K562 (cell line): Measurements from ENCODE around the gene PACRG. TPM values are rescaled to one million over a fixed set of nuclear protein-coding genes. Genes with fewer than 3 reads are reported as not detected.

Experiments
- ATAC-seq: fragments of 200-7000 bp; cut with Tn5 transposase; 3 replicates; pipeline ENCODE4 v1.9.1; 2020; ENCODE audit warnings: moderate library complexity
- BruUV-seq: library from RNA; stranded (reverse); fragments of 400-500 nt; replicated peaks from 2 replicates; lab custom pipeline; 2021; lab: Mats Ljungman, UMichigan
- CTCF ChIA-PET: fragments of 300-600 bp; formaldehyde crosslinking; extraction: SDS; loops from one replicate; lab custom pipeline; 2021; ENCODE audit warnings: low intra/inter-chr PET ratio; lab: Yijun Ruan, JAX
- POLR2A ChIA-PET: fragments of 300-600, 350-650 bp; sonication (Branson Sonifier 250); formaldehyde crosslinking; extraction: SDS; loops from one replicate; lab custom pipeline; 2021; ENCODE audit warnings: antibody characterized with exemption, inconsistent platforms; lab: Yijun Ruan, JAX
- DNase-seq, 4 experiments: peaks; one replicate each; pipeline versions ENCODE4 v3.0.0 to v3.0.0-alpha.2; 2011 to 2018; ENCODE audit warnings: low spot score in 3 of 4, mixed read lengths in 3 of 4; ENCODE audit errors: extremely low read depth in 1 of 4
- FAIRE-seq: peaks from 2 replicates; lab custom pipeline; 2011; peaks lifted over from hg19 to GRCh38; lab: Jason Lieb, UNC
- H2AFZ ChIP-seq: 2 replicates; pipeline ENCODE4 v1.6.0; 2011; ENCODE audit warnings: low read depth, low read length, control low read depth, inconsistent platforms
- H3K27ac ChIP-seq: fragments of 200-600 bp; 3 replicates; pipeline ENCODE4 v1.8.0; 2011; ENCODE audit warnings: low read depth, mild to moderate bottlenecking, control low read depth, inconsistent platforms, low read length, moderate library complexity, mixed read lengths; ENCODE audit errors: extremely low read depth
- H3K27me3 ChIP-seq, 2 experiments: fragments of 300-600 bp in 1 of 2; 2 replicates in 1 of 2; 3 replicates in 1 of 2; pipeline versions ENCODE4 v1.6.0 to v1.8.0; 2011; ENCODE audit warnings: inconsistent platforms in 2 of 2, low read length in 2 of 2, mild to moderate bottlenecking in 1 of 2, mixed read lengths in 1 of 2, moderate library complexity in 1 of 2; ENCODE audit not compliant: control insufficient read depth in 2 of 2, insufficient read depth in 2 of 2
- H3K36me3 ChIP-seq: fragments of 300-600 bp; 3 replicates; pipeline ENCODE4 v1.8.0; 2011; ENCODE audit warnings: mild to moderate bottlenecking, low read length, inconsistent platforms; ENCODE audit not compliant: control insufficient read depth, insufficient read depth
- H3K4me1 ChIP-seq, 2 experiments: fragments of 200-600 bp in 1 of 2; replicated peaks in 1 of 2; 2 replicates in 1 of 2; 3 replicates in 1 of 2; pipeline versions ENCODE4 v1.5.1 to v1.8.0; 2011; ENCODE audit warnings: inconsistent platforms in 2 of 2, low read length in 2 of 2, mild to moderate bottlenecking in 1 of 2, mixed read lengths in 1 of 2, moderate library complexity in 1 of 2; ENCODE audit not compliant: control insufficient read depth in 2 of 2, insufficient read depth in 2 of 2
- H3K4me2 ChIP-seq: 2 replicates; pipeline ENCODE4 v1.6.1; 2011; ENCODE audit warnings: low read length, control low read depth, inconsistent platforms, mixed read lengths; ENCODE audit not compliant: insufficient read depth
- H3K4me3 ChIP-seq: fragments of 200-600 bp; sonication (generic), shearing (Covaris generic); 2 replicates; pipeline ENCODE4 v1.5.1; 2016; ENCODE audit warnings: control low read depth, inconsistent platforms
- H3K79me2 ChIP-seq: fragments of 200-600 bp; 3 replicates; pipeline ENCODE4 v1.8.0; 2011; ENCODE audit warnings: low read length, inconsistent platforms; ENCODE audit not compliant: control insufficient read depth, insufficient read depth
- H3K9ac ChIP-seq, 2 experiments: 2 replicates each; pipeline versions ENCODE4 v1.6.0 to v1.6.1; 2011; ENCODE audit warnings: low read depth in 2 of 2, low read length in 2 of 2, control low read depth in 1 of 2, inconsistent platforms in 1 of 2, mild to moderate bottlenecking in 1 of 2, mixed read lengths in 1 of 2; ENCODE audit not compliant: insufficient read depth in 1 of 2
- H3K9me1 ChIP-seq: one replicate; pipeline ENCODE4 v1.6.0; 2011; ENCODE audit warnings: inconsistent platforms, mild to moderate bottlenecking, low read length, moderate library complexity; ENCODE audit not compliant: control insufficient read depth, insufficient read depth
- H3K9me3 ChIP-seq: replicated peaks from 2 replicates; pipeline ENCODE4 v1.5.1; 2011; ENCODE audit warnings: low read depth, low read length, inconsistent platforms; ENCODE audit not compliant: control insufficient read depth, insufficient read depth
- H4K20me1 ChIP-seq: replicated peaks from 2 replicates; pipeline ENCODE4 v1.6.1; 2011; ENCODE audit warnings: low read length, inconsistent platforms, mixed read lengths; ENCODE audit not compliant: control insufficient read depth, insufficient read depth
- CBX2 ChIP-seq: fragments of 200-600 bp; sonication (generic); IDR thresholded peaks from one replicate; pipeline ENCODE4 v1.6.1; 2012; ENCODE audit warnings: mild to moderate bottlenecking, low read length, inconsistent platforms; ENCODE audit not compliant: insufficient read depth, poor library complexity, severe bottlenecking
- CCAR2 ChIP-seq: fragments of 200-400 bp; formaldehyde crosslinking; IDR thresholded peaks from 2 replicates; pipeline ENCODE4 v1.6.1; 2017; ENCODE audit warnings: mild to moderate bottlenecking, low read depth, low read length
- GTF2A2 ChIP-seq: IDR thresholded peaks from 2 replicates; pipeline ENCODE4 v1.6.1; 2016; ENCODE audit warnings: mild to moderate bottlenecking, missing genetic modification characterization, missing compliant biosample characterization
- HEY1 ChIP-seq: fragments of 250-450 bp; sonication (Bioruptor Pico); IDR thresholded peaks from 2 replicates; pipeline ENCODE4 v1.5.0; 2020; ENCODE audit warnings: mild to moderate bottlenecking, moderate library complexity, borderline replicate concordance
- MEF2D ChIP-seq: conservative IDR thresholded peaks from 2 replicates; pipeline ENCODE4 v1.6.1; 2016; ENCODE audit warnings: low read depth, missing genetic modification characterization, missing compliant biosample characterization
- MEIS2 ChIP-seq: fragments of 450-650 bp; IDR thresholded peaks from 2 replicates; pipeline ENCODE4 v1.6.1; 2014; ENCODE audit warnings: mild to moderate bottlenecking; ENCODE audit not compliant: partially characterized antibody
- PHB ChIP-seq: fragments of 250-450 bp; sonication (Bioruptor Pico); IDR thresholded peaks from 2 replicates; pipeline ENCODE4 v1.5.0; 2021
- SIRT6 ChIP-seq: IDR thresholded peaks from one replicate; pipeline ENCODE4 v1.6.1; 2012; ENCODE audit warnings: low read depth, mild to moderate bottlenecking, control low read depth, inconsistent platforms, low read length, moderate library complexity
- SMAD1 ChIP-seq: fragments of 150-350 bp; IDR thresholded peaks from 2 replicates; pipeline ENCODE4 v1.6.1; 2014; ENCODE audit warnings: low read length, low read depth; ENCODE audit not compliant: partially characterized antibody
- SMAD4 ChIP-seq: fragments of 250-450 bp; sonication (Bioruptor Pico); conservative IDR thresholded peaks from 2 replicates; pipeline ENCODE4 v1.8.0; 2021; ENCODE audit warnings: inconsistent platforms, mild to moderate bottlenecking, moderate library complexity
- SNAPC5 ChIP-seq: fragments of 250-450 bp; sonication (Bioruptor Pico); IDR thresholded peaks from 2 replicates; pipeline ENCODE4 v1.8.0; 2021; ENCODE audit warnings: moderate library complexity, mild to moderate bottlenecking, inconsistent platforms
- STAG1 ChIP-seq: sonication (generic); formaldehyde crosslinking; IDR thresholded peaks from 2 replicates; pipeline ENCODE4 v1.5.0; 2020; ENCODE audit warnings: missing genetic modification reagents, borderline replicate concordance
- TAF15 ChIP-seq: fragments of 200-400 bp; formaldehyde crosslinking; IDR thresholded peaks from 2 replicates; pipeline ENCODE4 v1.6.1; 2017; ENCODE audit warnings: mild to moderate bottlenecking, low read depth, low read length, moderate library complexity
- ZHX1 ChIP-seq: fragments of 150-350 bp; conservative IDR thresholded peaks from 2 replicates; pipeline ENCODE4 v1.6.1; 2014; ENCODE audit warnings: low read length
- ZNF436 ChIP-seq: fragments of 250-450, 450-650 bp; sonication (Bioruptor Pico); formaldehyde crosslinking; IDR thresholded peaks from 2 replicates; pipeline ENCODE4 v1.7.0; 2020; ENCODE audit warnings: mild to moderate bottlenecking
- ZNF57 ChIP-seq: fragments of 450-650 bp; formaldehyde crosslinking; IDR thresholded peaks from 2 replicates; pipeline ENCODE4 v1.4.0; 2020; ENCODE audit warnings: mild to moderate bottlenecking, moderate library complexity
- ZNF699 ChIP-seq: fragments of 250-450 bp; sonication (Bioruptor Pico); IDR thresholded peaks from 2 replicates; pipeline ENCODE4 v1.8.0; 2021; ENCODE audit warnings: mild to moderate bottlenecking, moderate library complexity; ENCODE audit not compliant: insufficient replicate concordance
- WGBS: fragments of 100-300 bp; shearing (Covaris generic); methylation state at CpG from one replicate; pipeline ENCODE4 v1.1.6; 2016; ENCODE audit warnings: low coverage, mixed read lengths; ENCODE audit not compliant: insufficient coverage; ENCODE audit errors: missing lambda C conversion rate; 5-methylcytosine and 5-hydroxymethylcytosine counted together
- in situ Hi-C: fragments of 300-500 bp; cut with MboI; formaldehyde crosslinking; loops from 4 replicates; pipeline ENCODE4 v1.15.0; 2018; ENCODE audit warnings: inconsistent platforms, mixed read lengths
- intact Hi-C: fragments of 100-400 bp; cut with micrococcal nuclease; formaldehyde crosslinking; loops from 2 replicates; pipeline ENCODE4 v1.14.2; 2022
- polyA plus RNA-seq, 8 experiments: library from polyadenylated mRNA; depleted of rRNA in 4 of 8; stranded (reverse) in 5 of 8; unstranded in 3 of 8; fragments of >200 nt; fragmentation: Nextera tagmentation in 2 of 8; fragmentation: Illumina TruSeq in 1 of 8; extraction: Ambion mirVana in 2 of 8; extraction: Trizol in 1 of 8; gene quantifications; 2 replicates each; pipeline versions ENCODE4 v1.2.1 to v1.2.3, GENCODE V29; 2011 to 2014; ENCODE audit warnings: inconsistent platforms in 1 of 8, missing spikeins in 1 of 8
- total RNA-seq, 7 experiments: library from RNA; depleted of rRNA in 6 of 7; stranded (reverse); fragments of >200 nt in 6 of 7; fragmentation: Illumina TruSeq in 2 of 7; extraction: Trizol in 2 of 7; gene quantifications; 2 replicates each; pipeline versions ENCODE4 v1.2.1 to v1.2.3, GENCODE V29; 2011 to 2021; ENCODE audit warnings: low replicate concordance in 1 of 7
- TF ChIP-seq, protein P1 (sequence below): sonication (generic); formaldehyde crosslinking; IDR thresholded peaks from 2 replicates; pipeline ENCODE4 v1.9.0; 2022; ENCODE audit warnings: mild to moderate bottlenecking, missing genetic modification reagents

PACRG gene
- total and polyA plus RNA-seq, 9 of the 15 experiments (the other 6 are each of a cell fraction or from before 2014, with no cell fraction given), result 0.04 TPM; not detected in 8

- H3K27ac ChIP-seq, result no peak overlapping the region
- in situ Hi-C loops, result no loop called here
- POLR2A ChIA-PET, result no interaction called here
- DNase-seq (no peak), ATAC-seq (no peak), FAIRE-seq (no peak)
- H3K27me3 ChIP-seq, result peaks cover 2 to 10% of the 10 kb centered on the region in 2 experiments; a peak in 2 of 5 replicates
- CTCF ChIA-PET, result no interaction called here
- no peaks in the 10 kb centered on the region for H3K36me3 ChIP-seq
- no TSS peak for BruUV-seq
- H3K9me3 ChIP-seq, result no peaks in the 10 kb centered on the region
- H3K4me2 ChIP-seq, result no peak overlapping the region
- H2AFZ ChIP-seq, result no peak overlapping the region
- H3K79me2 ChIP-seq, result no peaks in the 10 kb centered on the region
- no peaks in the 10 kb centered on the region for H3K9me1 ChIP-seq
- H3K4me3 ChIP-seq, result no peak overlapping the region
- H3K9ac ChIP-seq, result no peak overlapping the region
- intact Hi-C loops, result no loop called here
- peaks cover 0 to 6% of the 10 kb centered on the region in 2 experiments; a peak in 1 of 5 replicates for H3K4me1 ChIP-seq
- TF ChIP-seq ZNF57 (CRISPR knock-in tag), result no peak
- no peak for TF ChIP-seq HEY1 (CRISPR knock-in tag)
- TF ChIP-seq TAF15, result no peak
- TF ChIP-seq SNAPC5 (CRISPR knock-in tag), result no peak
- no peak for TF ChIP-seq STAG1 (CRISPR knock-in tag)
- no peak for TF ChIP-seq ZHX1
- TF ChIP-seq GTF2A2 (tag), result no peak
- TF ChIP-seq CBX2, result no peak
- TF ChIP-seq SMAD1, result no peak
- no peak for TF ChIP-seq ZNF699 (CRISPR knock-in tag)
- TF ChIP-seq MEIS2, result no peak
- no peak for TF ChIP-seq SMAD4
- no peak for TF ChIP-seq ZNF436
- TF ChIP-seq, protein P1, sequence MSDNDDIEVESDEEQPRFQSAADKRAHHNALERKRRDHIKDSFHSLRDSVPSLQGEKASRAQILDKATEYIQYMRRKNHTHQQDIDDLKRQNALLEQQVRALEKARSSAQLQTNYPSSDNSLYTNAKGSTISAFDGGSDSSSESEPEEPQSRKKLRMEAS (CRISPR knock-in tag), result no peak
- no peak for TF ChIP-seq PHB (CRISPR knock-in tag)
- TF ChIP-seq CCAR2, result no peak
- no peak for TF ChIP-seq MEF2D (tag)
- no peak for TF ChIP-seq SIRT6
- H4K20me1 ChIP-seq, result no peaks in the 10 kb centered on the region
- WGBS, result under 1% methylated on average over 8 of the region's 8 CpGs
Observed at GRCh38 chr6:163098827-163099479, 371.2 kb downstream of the PACRG start.
